HEK293 (cell line): ENCODE results near the gene RIMKLB.

Experiments
- CTCF ChIP-seq: fragments of 450-650 bp; formaldehyde crosslinking; IDR thresholded peaks from 2 replicates; pipeline ENCODE4 v1.5.1; 2016; ENCODE audit warnings: missing biosample characterization, missing genetic modification characterization
- KLF7 ChIP-seq: fragments of 450-650 bp; formaldehyde crosslinking; IDR thresholded peaks from 2 replicates; pipeline ENCODE4 v1.5.1; 2016; ENCODE audit warnings: missing biosample characterization, missing genetic modification characterization, borderline replicate concordance
- SETDB1 ChIP-seq: IDR thresholded peaks from one replicate; pipeline ENCODE4 v1.6.1; 2017; ENCODE audit warnings: mild to moderate bottlenecking, low read length, moderate library complexity, mixed read lengths; ENCODE audit not compliant: insufficient read length
- ZNF138 ChIP-seq: fragments of 450-650 bp; formaldehyde crosslinking; IDR thresholded peaks from 2 replicates; pipeline ENCODE4 v1.5.1; 2016; ENCODE audit warnings: missing biosample characterization, missing genetic modification characterization, borderline replicate concordance
- ZNF184 ChIP-seq: fragments of 450-650 bp; IDR thresholded peaks from 2 replicates; pipeline ENCODE4 v1.5.1; 2018; ENCODE audit warnings: missing biosample characterization, mild to moderate bottlenecking, missing genetic modification characterization
- ZNF274 ChIP-seq, 2 experiments: fragments of 200-500 bp in 1 of 2; fragments of 450-650 bp in 1 of 2; sonication (Bioruptor generic) in 1 of 2; formaldehyde crosslinking in 1 of 2; IDR thresholded peaks; 2 replicates each; pipeline versions ENCODE4 v1.5.1 to v1.6.1; 2014 to 2016; ENCODE audit warnings: borderline replicate concordance in 1 of 2, inconsistent platforms in 1 of 2, low read length in 1 of 2, missing biosample characterization in 1 of 2, missing genetic modification characterization in 1 of 2
- ZNF561 ChIP-seq: fragments of 450-650 bp; IDR thresholded peaks from 2 replicates; pipeline ENCODE4 v1.5.1; 2018; ENCODE audit warnings: missing biosample characterization, missing genetic modification characterization, borderline replicate concordance
- ZNF626 ChIP-seq: fragments of 450-650 bp; sonication (Bioruptor Pico); formaldehyde crosslinking; IDR thresholded peaks from 2 replicates; pipeline ENCODE4 v1.5.1; 2018; ENCODE audit warnings: missing biosample characterization, missing genetic modification characterization, inconsistent platforms
- TF ChIP-seq, protein P1 (sequence below): fragments of 450-650 bp; formaldehyde crosslinking; IDR thresholded peaks from 2 replicates; pipeline ENCODE4 v1.5.1; 2016; ENCODE audit warnings: missing biosample characterization, missing genetic modification characterization
- TF ChIP-seq, protein P2 (sequence below): fragments of 450-650 bp; formaldehyde crosslinking; conservative IDR thresholded peaks from 2 replicates; pipeline ENCODE4 v1.5.1; 2016; ENCODE audit warnings: low read depth, missing biosample characterization, missing genetic modification characterization
- TF ChIP-seq, protein P3 (sequence below): fragments of 450-650 bp; IDR thresholded peaks from 2 replicates; pipeline ENCODE4 v1.5.1; 2018; ENCODE audit warnings: missing biosample characterization, mild to moderate bottlenecking, missing genetic modification characterization

DNA sequence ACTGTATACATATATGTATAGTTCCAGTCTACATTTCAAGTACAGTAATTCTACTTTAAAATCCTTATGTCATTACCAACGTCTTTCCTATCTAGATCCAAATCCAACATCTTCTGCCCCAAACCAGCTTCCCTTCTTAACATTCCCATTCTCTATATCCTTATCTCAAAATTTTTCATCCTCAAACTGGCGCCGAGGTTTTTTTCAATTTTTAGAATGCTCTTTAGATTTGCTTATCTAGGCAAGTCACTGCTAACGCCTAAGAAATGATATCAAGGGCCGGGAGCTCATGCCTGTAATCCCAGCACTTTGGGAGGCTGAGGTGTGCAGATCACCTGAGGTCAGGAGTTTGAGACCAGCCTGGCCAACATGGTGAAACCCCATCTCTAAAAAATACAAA, 48.3 kb downstream of the RIMKLB start:
- no peak for TF ChIP-seq CTCF (tag by site-specific recombination)
- TF ChIP-seq ZNF138 (tag by site-specific recombination), result no peak
- TF ChIP-seq, protein P1, sequence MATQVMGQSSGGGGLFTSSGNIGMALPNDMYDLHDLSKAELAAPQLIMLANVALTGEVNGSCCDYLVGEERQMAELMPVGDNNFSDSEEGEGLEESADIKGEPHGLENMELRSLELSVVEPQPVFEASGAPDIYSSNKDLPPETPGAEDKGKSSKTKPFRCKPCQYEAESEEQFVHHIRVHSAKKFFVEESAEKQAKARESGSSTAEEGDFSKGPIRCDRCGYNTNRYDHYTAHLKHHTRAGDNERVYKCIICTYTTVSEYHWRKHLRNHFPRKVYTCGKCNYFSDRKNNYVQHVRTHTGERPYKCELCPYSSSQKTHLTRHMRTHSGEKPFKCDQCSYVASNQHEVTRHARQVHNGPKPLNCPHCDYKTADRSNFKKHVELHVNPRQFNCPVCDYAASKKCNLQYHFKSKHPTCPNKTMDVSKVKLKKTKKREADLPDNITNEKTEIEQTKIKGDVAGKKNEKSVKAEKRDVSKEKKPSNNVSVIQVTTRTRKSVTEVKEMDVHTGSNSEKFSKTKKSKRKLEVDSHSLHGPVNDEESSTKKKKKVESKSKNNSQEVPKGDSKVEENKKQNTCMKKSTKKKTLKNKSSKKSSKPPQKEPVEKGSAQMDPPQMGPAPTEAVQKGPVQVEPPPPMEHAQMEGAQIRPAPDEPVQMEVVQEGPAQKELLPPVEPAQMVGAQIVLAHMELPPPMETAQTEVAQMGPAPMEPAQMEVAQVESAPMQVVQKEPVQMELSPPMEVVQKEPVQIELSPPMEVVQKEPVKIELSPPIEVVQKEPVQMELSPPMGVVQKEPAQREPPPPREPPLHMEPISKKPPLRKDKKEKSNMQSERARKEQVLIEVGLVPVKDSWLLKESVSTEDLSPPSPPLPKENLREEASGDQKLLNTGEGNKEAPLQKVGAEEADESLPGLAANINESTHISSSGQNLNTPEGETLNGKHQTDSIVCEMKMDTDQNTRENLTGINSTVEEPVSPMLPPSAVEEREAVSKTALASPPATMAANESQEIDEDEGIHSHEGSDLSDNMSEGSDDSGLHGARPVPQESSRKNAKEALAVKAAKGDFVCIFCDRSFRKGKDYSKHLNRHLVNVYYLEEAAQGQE (tag by site-specific recombination), result no peak
- no peak for TF ChIP-seq KLF7 (tag by site-specific recombination)
- TF ChIP-seq ZNF626, result no peak
- TF ChIP-seq SETDB1, result no peak
- TF ChIP-seq ZNF561 (tag by site-specific recombination), result no peak
- TF ChIP-seq ZNF274 (IDR thresholded peaks at IDR 0.05; ENCODE audit: low read length), result no peak
- TF ChIP-seq ZNF274 (tag by site-specific recombination; IDR thresholded peaks at IDR 0.05; ENCODE audit: borderline replicate concordance), result no peak
- TF ChIP-seq, protein P2, sequence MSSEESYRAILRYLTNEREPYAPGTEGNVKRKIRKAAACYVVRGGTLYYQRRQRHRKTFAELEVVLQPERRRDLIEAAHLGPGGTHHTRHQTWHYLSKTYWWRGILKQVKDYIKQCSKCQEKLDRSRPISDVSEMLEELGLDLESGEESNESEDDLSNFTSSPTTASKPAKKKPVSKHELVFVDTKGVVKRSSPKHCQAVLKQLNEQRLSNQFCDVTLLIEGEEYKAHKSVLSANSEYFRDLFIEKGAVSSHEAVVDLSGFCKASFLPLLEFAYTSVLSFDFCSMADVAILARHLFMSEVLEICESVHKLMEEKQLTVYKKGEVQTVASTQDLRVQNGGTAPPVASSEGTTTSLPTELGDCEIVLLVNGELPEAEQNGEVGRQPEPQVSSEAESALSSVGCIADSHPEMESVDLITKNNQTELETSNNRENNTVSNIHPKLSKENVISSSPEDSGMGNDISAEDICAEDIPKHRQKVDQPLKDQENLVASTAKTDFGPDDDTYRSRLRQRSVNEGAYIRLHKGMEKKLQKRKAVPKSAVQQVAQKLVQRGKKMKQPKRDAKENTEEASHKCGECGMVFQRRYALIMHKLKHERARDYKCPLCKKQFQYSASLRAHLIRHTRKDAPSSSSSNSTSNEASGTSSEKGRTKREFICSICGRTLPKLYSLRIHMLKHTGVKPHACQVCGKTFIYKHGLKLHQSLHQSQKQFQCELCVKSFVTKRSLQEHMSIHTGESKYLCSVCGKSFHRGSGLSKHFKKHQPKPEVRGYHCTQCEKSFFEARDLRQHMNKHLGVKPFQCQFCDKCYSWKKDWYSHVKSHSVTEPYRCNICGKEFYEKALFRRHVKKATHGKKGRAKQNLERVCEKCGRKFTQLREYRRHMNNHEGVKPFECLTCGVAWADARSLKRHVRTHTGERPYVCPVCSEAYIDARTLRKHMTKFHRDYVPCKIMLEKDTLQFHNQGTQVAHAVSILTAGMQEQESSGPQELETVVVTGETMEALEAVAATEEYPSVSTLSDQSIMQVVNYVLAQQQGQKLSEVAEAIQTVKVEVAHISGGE (tag by site-specific recombination), result no peak
- TF ChIP-seq, protein P3, sequence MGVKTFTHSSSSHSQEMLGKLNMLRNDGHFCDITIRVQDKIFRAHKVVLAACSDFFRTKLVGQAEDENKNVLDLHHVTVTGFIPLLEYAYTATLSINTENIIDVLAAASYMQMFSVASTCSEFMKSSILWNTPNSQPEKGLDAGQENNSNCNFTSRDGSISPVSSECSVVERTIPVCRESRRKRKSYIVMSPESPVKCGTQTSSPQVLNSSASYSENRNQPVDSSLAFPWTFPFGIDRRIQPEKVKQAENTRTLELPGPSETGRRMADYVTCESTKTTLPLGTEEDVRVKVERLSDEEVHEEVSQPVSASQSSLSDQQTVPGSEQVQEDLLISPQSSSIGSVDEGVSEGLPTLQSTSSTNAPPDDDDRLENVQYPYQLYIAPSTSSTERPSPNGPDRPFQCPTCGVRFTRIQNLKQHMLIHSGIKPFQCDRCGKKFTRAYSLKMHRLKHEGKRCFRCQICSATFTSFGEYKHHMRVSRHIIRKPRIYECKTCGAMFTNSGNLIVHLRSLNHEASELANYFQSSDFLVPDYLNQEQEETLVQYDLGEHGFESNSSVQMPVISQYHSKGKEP (tag by site-specific recombination), result no peak
- no peak for TF ChIP-seq ZNF184 (tag by site-specific recombination)
